ENCODE data around the gene ATRN. TPM values are rescaled to one million over a fixed set of nuclear protein-coding genes. Genes with fewer than 3 reads are reported as not detected.
A peak's percentile ranks its signal among the peaks of the same experiment; 100 is the strongest.
"Not testable (repeated sequence)": the region's sequence is repeated elsewhere in the genome, so short reads cannot be mapped to it uniquely, and the experiment has no call there.

Gene ATRN
- total RNA-seq, 1 donor from 2014 or later: 43.7 TPM

DNA sequence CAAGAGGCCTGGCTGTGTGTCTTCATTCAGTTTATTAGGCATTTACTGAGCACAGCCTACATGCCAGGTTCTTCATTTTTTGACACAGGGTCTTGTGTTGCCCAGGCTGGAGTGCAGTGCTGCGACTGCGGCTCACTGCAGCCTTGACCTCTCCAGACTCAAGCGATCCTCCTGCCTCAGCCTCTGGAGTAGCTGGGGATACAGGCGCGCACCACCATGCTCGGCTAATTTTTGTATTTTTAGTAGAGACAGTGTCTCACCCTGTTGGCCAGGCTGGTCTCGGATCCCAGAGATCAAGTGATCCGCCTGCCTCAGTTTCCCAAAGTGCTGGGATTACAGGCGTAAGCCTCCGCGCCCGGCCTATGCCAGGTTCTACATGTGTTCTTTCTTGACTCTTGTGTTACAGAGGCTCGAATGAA lies 601 bp upstream of the ATRN start:
- DNase-seq: no peak

DNA sequence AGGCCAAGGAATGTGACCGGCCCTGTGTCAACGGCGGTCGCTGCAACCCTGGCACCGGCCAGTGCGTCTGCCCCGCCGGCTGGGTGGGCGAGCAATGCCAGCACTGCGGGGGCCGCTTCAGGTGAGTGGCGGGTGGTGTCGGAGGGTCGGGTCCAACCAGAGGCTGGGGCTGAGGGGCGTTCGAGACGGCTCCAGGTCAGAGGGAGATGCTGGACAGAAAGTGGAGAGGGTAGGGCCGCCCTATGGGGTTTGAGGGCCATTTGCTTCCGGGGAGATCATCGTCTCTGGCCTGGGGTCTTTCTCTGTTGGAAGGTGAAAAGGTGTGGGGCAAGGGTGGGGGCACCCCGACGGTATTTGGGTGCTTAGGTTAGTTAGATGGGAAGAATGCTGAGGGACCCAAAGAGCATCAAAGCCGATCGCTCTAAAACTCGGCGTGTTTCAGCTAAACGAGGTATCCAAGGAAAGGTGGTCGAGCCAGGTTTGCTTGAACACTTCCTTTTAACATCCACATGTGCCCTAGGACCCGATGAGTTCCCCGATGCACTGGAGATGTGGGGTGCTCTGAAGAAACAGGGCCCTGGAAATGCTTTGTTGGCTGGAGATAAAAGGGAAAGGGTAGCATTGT lies 691 bp downstream of the ATRN start:
- DNase-seq: peak; percentile 1

DNA sequence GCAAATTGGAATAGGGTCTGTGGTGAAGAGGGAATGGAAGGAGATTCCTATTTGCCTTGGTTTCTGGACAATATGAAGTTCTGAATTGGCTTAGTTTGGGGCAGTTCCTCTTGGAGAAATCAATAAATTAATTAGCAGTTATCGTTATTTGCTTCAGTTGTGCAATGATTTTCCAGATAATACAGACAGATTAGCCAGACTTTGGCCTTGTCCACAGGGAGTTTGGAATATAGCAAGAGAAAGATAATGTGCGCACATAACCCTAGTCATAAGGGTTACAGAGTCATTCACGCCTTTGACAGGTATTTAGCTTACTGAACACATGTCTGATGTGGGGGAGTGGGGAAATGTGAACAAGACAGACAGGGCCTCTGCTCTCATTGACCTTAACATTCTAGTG lies 1.3 kb downstream of the ATRN start:
- no peak for DNase-seq

DNA sequence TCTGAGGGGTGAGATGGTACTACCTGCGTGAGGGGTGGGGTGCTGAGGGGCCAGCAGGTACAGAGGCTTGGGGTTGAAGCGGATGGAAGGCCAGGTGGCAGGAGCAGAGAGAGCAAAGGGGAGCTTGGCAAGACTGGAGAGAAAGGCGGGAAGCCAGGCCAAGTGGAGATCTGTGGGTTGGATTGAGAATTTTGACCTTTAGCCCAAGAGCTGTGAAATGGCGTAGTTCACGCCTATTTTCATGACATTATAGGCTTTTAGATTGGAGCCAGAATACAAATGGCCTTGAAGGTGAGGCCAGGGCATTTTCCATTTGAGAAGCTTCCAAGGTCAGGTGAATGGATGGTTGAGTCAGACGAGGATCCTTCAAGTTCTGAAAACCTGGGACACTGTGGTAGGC lies 2.5 kb downstream of the ATRN start:
- no peak for DNase-seq

DNA sequence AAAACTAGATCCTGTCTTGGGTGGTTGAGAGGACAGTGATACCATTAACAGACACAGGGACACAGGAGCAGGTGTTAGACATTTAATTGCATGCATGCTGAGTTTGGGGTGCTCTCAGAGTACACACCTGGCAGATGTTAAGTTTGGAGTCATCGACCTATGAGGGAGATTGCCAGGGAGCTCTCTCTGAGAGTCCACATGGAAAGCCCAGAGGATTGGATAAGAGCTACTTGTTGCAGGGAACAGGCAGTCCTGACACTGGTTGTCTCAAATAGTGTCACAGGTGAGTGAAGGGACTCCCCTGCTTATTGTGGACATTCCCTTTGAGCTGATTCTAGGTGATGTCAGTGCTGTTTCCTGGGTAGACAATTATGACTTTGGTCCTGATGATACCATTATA lies 3.1 kb downstream of the ATRN start:
- no peak for DNase-seq

DNA sequence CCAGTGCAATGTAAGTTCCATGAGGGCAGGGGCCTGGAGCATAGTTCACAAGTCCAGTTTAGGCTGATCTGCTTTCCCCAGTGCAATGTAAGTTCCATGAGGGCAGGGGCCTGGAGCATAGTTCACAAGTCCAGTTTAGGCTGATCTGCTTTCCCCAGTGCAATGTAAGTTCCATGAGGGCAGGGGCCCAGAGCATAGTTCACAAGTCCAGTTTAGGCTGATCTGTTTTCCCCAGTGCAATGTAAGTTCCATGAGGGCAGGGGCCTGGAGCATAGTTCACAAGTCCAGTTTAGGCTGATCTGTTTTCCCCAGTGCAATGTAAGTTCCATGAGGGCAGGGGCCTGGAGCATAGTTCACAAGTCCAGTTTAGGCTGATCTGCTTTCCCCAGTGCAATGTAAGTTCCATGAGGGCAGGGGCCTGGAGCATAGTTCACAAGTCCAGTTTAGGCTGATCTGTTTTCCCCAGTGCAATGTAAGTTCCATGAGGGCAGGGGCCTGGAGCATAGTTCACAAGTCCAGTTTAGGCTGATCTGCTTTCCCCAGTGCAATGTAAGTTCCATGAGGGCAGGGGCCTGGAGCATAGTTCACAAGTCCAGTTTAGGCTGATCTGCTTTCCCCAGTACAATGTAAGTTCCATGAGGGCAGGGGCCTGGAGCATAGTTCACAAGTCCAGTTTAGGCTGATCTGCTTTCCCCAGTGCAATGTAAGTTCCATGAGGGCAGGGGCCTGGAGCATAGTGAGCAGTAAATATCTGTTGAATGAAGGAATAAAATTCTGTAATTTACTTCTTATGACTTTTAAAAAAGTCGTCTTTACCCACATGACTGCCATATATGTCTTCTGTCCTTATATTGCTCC lies 6.4 kb downstream of the ATRN start:
- not testable (repeated sequence) for DNase-seq

DNA sequence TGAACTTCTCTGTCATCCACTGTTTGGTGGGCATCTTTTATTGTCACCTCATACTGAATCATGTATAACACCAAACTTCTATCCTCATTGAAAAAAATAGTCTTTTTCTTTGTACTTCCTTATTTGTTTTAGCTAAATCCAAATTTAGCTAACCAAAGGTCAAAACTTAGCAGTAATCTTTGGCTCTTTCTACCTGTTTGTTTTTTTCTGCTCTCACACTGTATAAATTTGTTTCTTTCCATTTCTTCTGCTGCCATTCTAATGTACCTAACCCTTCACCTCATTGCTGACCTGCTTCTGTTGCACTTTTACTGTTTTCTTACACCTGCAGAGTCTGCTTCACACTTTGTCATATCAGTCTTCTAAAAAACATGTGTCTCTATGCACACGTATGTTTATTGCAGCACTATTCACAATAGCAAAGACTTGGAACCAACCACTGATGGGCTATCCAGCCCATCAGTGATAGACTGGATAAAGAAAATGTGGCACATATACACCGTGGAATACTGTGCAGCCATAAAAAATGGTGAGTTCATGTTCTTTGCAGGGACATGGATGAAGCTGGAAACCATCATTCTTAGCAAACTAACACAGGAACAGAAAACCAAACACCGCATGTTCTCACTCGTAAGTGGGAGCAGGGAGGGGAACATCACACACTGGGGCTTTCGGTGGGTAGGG lies 7.2 kb downstream of the ATRN start:
- no peak for DNase-seq

DNA sequence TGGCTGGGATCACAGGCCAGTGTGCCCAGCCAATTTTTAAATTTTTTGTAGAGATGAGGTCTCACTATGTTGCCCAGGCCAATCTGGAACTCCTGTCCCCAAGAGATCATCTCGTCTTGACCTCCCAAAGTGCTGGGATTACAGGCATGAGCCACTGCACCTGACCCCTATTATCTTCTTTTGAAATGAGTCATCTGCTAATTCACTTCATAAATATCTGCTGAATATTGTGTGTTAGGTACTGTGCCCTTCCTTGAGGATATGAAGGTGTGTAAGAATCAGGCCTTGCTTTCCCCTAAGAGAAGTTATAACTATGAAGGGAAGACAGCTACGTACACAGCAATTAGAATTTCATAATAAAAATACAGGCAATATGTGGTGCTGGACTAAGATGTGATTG lies 8.2 kb downstream of the ATRN start:
- no peak for DNase-seq

DNA sequence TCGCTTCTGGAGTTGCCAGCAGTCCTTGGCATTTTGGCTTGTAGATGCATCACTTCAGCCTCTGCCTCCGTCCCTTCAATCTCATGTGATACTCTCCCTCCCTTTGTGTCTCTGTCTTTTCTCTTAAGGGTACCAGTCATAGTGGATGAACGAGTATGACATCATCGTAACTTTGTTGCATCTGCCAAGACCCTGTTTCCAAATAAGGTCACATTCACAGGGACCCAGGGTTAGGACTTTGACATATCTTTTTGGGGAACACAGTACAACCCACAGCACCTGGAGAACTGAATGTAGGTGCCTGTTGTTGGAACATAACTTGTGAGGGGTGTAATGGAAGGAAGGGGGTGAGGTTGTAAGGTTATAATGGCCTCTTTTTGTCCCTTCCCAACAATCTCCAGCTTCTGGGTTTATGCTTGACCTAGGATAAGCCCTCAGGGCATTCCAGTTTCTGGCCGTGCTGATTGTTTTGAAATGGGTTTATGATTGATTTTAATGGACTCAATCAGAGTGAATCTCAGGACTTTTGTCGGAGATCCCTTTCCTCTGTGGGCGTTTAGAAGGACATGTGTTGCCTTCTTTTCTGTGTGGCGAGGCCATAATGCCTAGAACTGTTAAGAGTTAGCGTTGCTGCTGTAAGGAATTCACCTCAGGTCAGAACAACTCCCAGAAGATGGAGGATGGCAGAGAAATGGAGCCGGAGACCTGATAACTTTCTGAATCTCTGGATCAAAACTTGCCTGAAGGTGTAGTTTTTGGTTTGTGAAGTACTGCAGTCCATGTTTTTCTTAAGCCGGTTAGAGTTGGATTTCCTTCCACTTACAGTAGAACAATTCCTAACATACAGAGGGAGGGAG lies 9.2 kb downstream of the ATRN start:
- no peak for DNase-seq

DNA sequence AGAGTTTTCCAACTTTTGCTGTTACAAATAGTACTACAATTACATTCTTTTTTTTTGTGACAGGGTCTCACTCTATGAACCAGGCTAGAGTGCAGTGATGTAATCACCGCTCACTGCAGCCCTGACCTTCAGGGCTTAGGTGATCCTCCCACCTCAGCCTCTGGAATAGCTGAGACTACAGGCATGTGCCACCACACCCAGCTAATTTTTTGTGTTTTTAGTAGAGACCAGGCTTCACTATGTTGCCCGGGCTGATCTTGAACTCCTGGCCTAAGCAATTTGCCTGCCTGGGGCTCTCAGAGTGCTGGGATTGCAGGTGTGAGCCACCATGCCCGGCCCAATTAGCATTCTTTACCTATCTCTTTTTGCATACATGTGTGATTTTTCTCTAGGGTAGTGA lies 12.5 kb downstream of the ATRN start:
- DNase-seq: no peak

DNA sequence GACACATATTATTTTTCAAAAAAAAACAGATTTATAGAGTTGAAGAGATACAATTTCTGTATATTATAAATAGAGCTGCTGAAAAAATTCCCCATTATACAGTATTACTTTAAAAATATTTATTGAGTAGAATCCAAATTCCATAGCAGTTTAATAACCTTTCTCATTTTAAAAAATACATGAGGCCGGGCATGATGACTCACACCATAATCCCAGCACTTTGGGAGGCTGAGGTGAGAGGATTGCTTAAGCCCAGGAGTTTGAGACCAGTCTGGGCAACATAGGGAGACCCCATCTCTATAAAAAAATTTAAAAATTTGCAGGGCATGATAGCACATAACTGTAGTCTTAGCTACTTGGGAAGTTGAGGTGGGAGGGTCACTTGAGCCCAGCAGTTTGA lies 13.0 kb downstream of the ATRN start:
- no peak for DNase-seq

DNA sequence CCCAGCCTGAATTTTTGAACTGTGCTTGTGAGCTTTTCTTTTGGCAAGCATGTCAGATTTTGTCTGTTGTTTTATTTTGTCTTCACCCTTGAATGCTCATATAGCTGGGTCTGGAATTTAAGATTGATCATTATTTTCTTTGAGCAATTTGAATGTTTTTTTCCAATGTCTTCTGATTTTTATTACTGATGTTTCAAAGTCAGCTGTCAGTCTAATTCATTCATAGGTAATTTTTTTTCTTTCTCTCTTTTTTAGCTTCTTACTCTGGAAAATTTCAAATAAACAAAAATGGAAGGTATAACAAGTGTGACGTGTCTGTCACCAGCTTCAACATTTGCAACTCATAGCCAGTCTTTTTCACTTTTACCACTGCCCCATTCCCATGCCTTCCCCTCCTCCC lies 15.1 kb downstream of the ATRN start:
- no peak for DNase-seq

DNA sequence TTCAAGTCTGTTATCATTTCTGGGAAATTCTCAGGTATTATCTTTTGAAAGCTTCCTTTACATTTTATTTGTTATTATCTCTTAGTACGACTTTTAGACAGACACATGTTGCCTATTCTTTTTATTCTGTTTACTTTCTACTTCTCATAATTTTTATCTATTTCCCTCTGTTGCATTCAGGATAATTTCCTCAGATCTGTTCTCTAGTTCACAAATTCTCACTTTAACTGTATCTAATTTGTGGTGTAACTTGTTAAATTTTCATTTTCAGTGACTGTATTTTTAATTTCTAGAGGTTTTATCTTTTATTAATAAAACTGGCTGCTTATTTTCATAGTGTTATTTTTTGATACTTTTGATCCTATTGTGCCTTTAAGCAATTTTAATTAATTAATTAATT lies 16.0 kb downstream of the ATRN start:
- DNase-seq: no peak

DNA sequence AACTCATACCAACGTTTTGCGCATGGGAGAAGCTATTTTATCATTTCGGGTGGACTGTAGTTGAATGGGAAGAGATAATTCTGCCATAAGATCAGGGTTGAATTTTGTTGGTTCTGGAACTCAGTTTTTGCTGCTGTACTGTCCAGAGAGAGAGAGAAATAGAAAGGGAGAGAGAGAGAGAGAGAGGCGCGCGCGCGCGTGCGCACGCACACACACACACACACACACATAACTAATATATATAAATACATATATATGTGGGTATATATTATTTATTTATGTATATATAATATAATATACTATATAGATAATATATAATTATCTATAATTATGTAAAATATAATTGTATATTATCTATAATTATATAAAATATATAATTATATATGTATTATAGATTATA lies 21.9 kb downstream of the ATRN start:
- no peak for DNase-seq

DNA sequence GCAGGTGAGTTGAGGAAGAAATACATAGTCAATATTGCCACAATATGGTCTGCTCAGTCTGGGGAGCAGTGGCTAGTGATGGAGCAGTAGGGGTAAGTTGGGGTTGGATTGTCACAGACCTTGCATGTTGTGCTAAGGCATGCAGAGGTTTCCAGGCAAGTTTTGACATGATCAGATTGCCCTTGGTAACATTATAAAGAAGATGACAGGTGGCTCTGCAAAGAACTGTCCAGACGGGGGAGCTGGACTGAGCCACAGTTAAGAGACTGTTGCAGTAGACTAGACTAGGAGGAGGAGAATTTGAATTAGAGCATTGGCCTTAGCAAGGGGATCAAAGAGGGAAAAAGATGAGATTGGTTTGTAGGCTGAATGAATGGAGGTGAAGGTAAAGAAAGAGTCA lies 23.4 kb downstream of the ATRN start:
- DNase-seq: no peak

DNA sequence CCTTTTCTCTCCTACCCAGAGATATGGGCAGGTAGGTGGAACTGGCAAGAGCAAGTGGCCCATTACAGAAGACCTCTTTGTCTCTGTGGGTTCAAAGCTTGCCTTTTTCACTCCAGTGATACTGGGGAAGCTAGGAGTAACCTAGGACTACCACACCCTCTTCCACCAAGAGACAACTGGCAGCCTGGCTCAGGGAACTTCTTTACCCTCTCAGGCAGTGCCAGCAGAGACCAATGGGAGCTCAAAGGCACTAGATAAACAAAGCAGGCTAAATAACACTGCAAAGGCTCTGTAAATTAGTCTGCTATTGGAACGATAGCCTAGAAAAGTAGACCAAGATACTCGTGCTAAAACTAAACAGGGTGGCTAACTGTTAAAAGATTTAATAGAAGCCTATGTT lies 32.1 kb downstream of the ATRN start:
- no peak for DNase-seq

DNA sequence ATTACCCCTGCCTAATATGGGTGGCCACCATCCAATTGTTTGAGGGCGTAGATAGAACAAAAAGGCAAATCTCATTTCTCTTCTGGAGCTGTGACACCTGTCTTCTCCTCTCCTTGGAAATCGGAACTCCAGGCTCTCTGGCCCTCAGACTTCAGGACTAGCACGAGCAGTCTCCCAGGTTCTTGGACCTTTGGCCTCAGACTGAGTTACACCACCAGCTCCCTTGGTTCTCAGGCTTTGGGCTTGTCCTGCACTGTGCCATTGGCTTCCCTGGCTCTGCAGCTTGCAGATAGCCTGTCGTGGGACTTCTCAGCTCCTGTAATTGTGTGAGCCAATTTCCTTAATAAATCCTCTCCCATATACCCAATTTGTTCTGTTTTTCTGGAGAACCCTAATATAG lies 34.3 kb downstream of the ATRN start:
- DNase-seq: no peak

DNA sequence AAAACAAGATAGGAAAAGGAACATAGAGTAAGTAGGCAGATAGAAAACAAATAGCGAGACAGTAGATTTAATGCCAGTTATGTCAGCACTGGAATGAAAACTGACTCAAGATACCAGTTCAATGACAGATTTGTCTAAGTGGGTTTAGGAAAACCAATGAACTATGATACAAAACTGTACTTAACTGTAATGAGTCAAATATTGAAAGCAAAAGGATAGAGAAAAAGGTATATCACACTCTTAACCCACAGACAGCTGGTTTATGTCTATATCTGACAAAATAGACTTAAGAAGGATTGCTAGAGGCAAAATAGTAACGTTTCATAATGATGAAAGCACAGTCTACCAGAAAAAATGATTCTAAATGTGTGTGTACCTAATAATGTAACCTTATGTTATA lies 38.2 kb downstream of the ATRN start:
- no peak for DNase-seq

DNA sequence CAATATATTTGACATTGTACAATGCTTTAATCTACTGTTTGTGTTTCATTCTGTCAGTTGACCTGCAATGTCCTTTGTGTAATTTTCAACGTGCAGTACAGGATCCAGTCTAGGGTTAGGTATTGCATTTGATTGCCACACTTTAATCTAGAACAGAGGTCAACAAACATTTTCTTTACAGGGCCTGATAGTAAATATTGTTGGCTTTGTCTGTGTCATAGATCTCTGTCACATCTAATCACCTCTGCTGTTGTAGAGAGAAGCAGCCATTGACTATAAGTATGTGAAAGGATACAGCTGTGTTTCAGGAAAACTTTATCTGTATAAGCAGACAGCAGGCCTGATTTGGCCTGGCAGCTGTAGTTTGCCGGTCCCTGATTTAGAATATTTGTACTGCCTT lies 39.3 kb downstream of the ATRN start:
- no peak for DNase-seq

DNA sequence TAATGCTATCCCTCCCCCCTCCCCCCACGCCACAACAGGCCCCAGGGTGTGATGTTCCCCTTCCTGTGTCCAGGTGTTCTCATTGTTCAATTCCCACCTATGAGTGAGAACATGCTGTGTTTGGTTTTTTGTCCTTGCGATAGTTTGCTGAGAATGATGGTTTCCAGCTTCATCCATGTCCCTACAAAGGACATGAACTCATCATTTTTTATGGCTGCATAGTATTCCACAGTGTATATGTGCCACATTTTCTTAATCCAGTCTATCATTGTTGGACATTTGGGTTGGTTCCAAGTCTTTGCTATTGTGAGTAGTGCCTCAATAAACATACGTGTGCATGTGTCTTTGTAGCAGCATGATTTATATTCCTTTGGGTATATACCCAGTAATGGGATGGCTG lies 41.4 kb downstream of the ATRN start:
- DNase-seq: not testable (repeated sequence)

DNA sequence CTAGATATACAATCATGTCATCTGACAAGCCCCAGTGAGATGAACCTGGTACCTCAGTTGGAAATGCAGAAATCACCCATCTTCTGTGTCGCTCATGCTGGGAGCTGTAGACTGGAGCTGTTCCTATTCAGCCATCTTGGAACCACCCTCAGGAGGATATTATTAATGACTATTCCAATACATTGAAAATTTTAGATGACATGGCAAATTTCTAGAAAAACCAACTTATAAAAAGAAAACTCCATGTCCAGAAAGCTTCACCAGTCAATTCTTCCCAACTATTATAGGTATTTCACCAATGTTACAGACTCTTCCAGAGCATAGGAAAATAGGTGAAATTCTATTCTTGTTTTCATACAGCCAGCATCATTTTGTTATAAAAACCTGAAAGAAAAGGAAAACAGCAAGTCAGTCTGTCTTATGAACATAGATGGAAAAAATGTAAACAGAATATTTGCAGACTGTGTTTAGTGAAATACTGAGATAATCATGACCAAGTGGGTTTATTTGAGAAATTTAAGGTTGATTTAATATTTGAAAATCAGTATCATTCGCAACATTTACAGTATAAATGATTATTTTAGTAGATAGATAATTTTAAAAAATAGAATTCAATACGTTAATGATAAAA lies 43.3 kb downstream of the ATRN start:
- no peak for DNase-seq
